NOMO-1 (cell line): Measurements from ENCODE around the gene HCFC1R1.

ENCODE experiments used
- DNase-seq, 2 experiments: peaks; one replicate each; lab custom pipeline; 2025; ENCODE audit not compliant: unreplicated experiment in 2 of 2; lab: John Stamatoyannopoulos, UW

The HCFC1R1 gene

DNA sequence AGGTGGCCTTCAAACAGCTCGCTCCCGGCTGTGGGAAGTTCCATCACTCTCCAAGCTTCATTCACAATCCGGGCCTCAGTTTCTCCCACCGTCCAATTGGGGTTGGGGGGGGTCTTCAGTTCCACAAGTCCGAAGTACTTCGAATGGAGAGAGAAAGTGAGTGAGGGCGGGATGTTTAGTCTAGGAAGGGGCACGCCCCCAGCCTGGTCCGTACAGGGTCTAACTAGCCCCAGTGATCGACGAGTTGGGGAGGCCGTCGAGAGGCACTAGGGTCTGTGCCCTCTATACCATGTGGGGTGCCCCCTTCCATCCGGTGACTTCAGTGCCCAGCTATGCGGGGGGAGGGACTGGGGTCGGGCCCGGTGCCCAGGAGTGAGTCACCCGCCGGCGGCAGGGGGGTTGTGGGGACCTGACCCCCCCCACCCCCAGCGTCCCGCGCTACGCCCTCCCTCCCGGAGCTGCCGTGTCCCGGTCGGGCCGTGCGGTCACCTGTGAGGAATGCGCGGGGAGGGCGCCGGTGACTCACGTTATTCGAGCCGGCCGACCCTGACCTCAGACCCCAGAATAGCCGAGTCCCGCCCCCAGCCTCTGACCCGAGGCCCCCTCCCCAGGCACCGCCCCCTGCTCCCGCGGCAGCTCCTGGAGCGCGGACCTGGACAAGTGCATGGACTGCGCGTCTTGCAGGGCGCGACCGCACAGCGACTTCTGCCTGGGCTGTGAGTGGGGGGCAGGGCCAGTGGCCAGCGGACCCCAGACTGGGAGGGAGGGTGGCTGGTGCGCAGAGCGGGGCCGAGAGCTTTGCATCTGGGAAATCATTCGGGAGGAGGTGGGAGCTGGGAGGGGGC is 2.9 kb downstream of the HCFC1R1 start:
- DNase-seq, result peak in 1 of 2 experiments; percentile 37

- peak; percentile 66 to 87 for DNase-seq
These were observed 3.5 kb downstream of the HCFC1R1 start, which contains the start of gene TNFRSF12A for GRCh38 chr16:3020247-3020603. TNFRSF12A (plus strand) TSS chr16:3020368; CDS start chr16:3020398, 30 bp downstream.

DNA sequence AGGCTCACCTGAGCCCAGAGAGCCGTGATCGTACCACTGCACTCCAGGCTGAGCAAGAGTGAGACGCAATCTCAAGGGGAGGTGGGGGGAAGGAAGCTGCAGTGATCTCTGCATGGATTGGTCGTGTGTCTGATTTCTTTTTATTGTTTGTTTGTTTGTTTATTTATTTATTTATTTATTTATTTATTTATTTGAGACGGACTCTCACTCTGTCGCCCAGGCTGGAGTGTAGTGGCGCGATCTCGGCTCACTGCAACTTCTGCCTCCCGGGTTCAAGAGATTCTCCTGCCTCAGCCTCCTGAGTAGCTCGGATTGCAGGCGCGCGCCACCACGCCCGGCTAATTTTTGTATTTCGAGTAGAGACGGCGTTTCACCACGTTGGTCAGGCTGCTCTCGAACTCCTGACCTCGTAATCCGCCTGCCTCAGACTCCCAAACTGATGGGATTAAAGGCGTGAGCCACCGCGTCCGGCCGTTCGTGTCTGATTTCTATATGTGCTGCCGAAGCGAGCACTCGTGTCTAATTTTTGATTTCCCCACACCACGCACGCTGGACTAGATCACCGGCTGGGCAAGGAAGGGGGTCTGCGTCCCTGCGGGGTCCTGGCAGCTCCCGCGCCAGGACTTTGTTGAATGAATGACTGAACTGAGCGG is 4.0 kb downstream of the HCFC1R1 start:
- DNase-seq, result no peak

GRCh38 chr16:3017794-3018506 is 5.8 kb downstream of the HCFC1R1 start, which contains the start of gene CLDN6:
CLDN6 (minus strand) TSS chr16:3018183; CDS start chr16:3016021, 2,162 bp downstream.
- no peak for DNase-seq

GRCh38 chr16:3017344-3017743 is 6.4 kb downstream of the HCFC1R1 start:
- DNase-seq, result no peak

GRCh38 chr16:3015865-3016521 is 7.7 kb downstream of the HCFC1R1 start:
- DNase-seq, result no peak

- no peak for DNase-seq
These were observed 8.8 kb downstream of the HCFC1R1 start for GRCh38 chr16:3014971-3015370.

DNA sequence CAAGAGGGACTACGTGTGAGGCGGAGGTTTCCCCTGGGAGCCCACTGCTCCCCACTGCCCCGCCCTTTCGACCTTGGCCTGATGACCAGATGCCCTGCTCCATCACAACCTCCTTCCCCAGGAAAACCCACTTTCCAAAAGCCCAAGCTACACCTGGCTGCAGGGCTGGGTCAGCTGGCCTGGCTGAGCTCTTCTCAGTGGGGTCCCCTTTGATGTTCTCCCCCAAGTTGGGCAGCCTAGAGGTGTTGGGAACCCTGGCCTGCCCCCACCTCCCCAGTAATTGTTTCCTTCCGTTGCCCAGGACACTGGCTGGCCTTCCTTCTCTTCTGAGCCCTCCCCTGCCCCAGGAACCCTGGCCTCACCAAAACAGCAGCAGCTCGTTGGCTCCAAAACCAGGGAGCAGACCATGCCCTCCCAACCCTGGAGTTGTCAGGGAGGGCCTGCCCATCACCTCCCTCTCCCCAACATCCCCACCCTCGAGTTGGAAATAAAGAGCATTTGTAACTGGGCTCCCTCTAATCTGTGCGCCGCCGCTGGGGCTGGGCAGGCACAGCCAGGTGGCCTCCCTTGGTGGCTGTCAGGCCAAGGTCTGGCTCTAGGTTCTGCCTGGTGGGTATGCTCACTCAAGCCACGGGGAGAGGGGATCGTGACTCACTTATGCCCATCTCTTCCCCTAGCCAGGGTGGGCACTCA is 9.6 kb downstream of the HCFC1R1 start:
- no peak for DNase-seq

DNA sequence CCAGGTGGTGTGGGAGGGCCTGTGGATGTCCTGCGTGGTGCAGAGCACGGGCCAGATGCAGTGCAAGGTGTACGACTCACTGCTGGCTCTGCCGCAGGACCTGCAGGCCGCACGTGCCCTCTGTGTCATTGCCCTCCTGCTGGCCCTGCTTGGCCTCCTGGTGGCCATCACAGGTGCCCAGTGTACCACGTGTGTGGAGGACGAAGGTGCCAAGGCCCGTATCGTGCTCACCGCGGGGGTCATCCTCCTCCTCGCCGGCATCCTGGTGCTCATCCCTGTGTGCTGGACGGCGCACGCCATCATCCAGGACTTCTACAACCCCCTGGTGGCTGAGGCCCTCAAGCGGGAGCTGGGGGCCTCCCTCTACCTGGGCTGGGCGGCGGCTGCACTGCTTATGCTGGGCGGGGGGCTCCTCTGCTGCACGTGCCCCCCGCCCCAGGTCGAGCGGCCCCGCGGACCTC is 10.2 kb downstream of the HCFC1R1 start:
- no peak for DNase-seq

- no peak for DNase-seq
These were observed 10.8 kb downstream of the HCFC1R1 start, which contains the start of gene CLDN9 for GRCh38 chr16:3012828-3013420. CLDN9 (plus strand) TSS chr16:3012923; CDS start chr16:3013363, 440 bp downstream.

- DNase-seq, result no peak
These were observed 11.5 kb downstream of the HCFC1R1 start for GRCh38 chr16:3012246-3012645.

- DNase-seq, result no peak
These were observed 13.2 kb downstream of the HCFC1R1 start for GRCh38 chr16:3010510-3010909.

DNA sequence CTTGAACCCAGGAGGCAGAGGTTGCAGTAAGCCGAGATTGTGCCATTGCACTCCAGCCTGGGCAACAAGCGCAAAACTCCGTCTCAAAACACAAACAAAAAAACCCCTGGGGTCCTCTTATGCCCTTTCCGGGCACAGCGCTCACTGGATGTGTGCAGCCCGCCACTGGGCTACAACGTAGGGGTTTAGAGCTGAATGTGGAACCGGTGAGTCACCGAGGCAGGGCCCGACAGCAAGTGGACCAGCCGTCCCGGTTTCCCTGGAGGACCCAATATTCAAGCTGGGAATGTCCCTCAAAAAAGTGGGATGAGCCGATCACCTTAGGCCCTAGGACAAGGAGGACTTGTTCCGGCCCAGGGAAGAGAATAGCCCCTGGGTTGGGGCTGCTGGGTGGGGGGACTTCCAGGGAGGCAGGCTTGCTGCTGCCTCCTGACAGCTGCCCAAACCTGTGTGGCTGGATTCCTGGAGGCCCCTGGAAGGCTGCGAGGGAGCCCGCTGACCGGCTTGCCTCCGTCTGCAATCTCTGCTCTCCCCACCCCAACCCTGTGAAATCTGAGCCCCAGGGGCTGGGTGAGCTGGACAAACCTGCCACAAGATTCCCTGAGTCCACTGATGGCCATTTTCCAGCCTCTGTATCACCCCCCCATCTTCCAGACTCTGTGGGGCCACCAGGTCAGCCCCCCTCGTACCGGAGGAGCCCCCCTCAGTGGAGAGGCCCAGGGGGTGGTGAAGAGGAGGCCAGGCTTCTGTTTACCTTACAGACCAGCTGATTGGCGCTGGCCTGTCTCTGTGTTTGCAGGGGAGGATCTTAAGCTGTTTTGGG is 14.0 kb downstream of the HCFC1R1 start:
- DNase-seq, result no peak

GRCh38 chr16:3008690-3009037 is 15.1 kb downstream of the HCFC1R1 start:
- no peak for DNase-seq

DNA sequence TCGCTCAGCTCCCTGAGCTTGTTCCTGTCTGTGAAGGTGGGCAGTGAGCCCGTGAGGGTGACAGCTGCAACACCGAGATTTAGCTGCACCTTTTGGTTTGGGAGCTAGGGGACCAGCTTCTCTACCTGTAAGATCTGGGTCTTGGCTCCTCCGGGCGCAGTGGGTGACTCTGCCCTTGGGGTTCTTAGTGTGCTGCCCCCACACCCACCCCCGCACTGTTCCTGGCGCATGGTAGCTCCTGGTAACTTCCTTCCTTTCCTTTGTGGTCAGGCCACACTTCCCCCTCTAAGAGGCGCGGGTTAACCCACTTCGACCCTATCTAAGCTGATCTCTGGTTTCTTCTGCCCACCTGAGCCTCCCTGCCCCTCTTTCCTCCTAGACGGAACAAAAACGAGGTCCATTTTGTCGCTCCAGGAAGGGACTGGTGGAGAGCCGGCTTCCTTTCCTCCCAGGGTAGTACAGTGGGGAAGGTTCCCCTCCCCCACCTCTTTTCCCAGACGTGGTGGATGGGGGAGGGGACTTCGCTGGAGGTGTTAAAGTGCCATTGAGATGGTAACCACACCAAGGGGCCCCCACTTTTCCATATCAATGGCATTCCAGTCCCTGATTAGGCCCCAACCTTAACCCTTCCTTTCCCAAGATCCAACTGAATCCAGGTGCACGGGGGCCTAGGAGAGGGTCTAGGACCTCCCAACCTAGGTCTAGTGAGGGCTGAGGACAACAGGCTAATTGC is 15.6 kb downstream of the HCFC1R1 start:
- DNase-seq, result peak; percentile 35 to 80

- peak; percentile 57 to 62 for DNase-seq
These were observed 16.4 kb downstream of the HCFC1R1 start for GRCh38 chr16:3007059-3007956.

GRCh38 chr16:3004781-3005284 is 18.9 kb downstream of the HCFC1R1 start:
- peak; percentile 25 to 26 for DNase-seq
